K562 (cell line): ENCODE results near the gene FAM98C. TPM values are rescaled to one million over a fixed set of nuclear protein-coding genes. Genes with fewer than 3 reads are reported as not detected.

ENCODE experiments used
- CTCF ChIP-seq, 3 experiments: IDR thresholded peaks in 2 of 3; conservative IDR thresholded peaks in 1 of 3; 2 replicates each; pipeline ENCODE4 v1.5.1; 2011 to 2012; ENCODE audit warnings: low read length in 3 of 3, mild to moderate bottlenecking in 3 of 3, control low read depth in 2 of 3, improper control_type of control experiment in 1 of 3, inconsistent platforms in 1 of 3, low read depth in 1 of 3, mixed read lengths in 1 of 3, moderate library complexity in 1 of 3; ENCODE audit not compliant: insufficient read depth in 2 of 3
- GABPA ChIP-seq: fragments of 200-800 bp; sonication (Bioruptor generic); conservative IDR thresholded peaks from 2 replicates; pipeline ENCODE4 v1.6.1; 2016; ENCODE audit warnings: low read depth, missing genetic modification characterization, missing compliant biosample characterization
- MYNN ChIP-seq, 2 experiments: sonication (generic); formaldehyde crosslinking in 1 of 2; IDR thresholded peaks; 2 replicates each; pipeline versions ENCODE4 v1.5.0 to v1.6.1; 2016 to 2020; ENCODE audit warnings: antibody characterized with exemption in 1 of 2, missing genetic modification reagents in 1 of 2
- NFATC3 ChIP-seq: fragments of 450-650 bp; IDR thresholded peaks from 2 replicates; pipeline ENCODE4 v1.6.1; 2017; ENCODE audit warnings: mild to moderate bottlenecking
- USF1 ChIP-seq: sonication (generic); formaldehyde crosslinking; IDR thresholded peaks from 2 replicates; pipeline ENCODE4 v1.9.0; 2022; ENCODE audit warnings: mild to moderate bottlenecking, missing genetic modification reagents
- polyA plus RNA-seq, 8 experiments: library from polyadenylated mRNA; depleted of rRNA in 4 of 8; stranded (reverse) in 5 of 8; unstranded in 3 of 8; fragments of >200 nt; fragmentation: Nextera tagmentation in 2 of 8; fragmentation: Illumina TruSeq in 1 of 8; extraction: Ambion mirVana in 2 of 8; extraction: Trizol in 1 of 8; gene quantifications; 2 replicates each; pipeline versions ENCODE4 v1.2.1 to v1.2.3, GENCODE V29; 2011 to 2014; ENCODE audit warnings: inconsistent platforms in 1 of 8, missing spikeins in 1 of 8
- total RNA-seq, 7 experiments: library from RNA; depleted of rRNA in 6 of 7; stranded (reverse); fragments of >200 nt in 6 of 7; fragmentation: Illumina TruSeq in 2 of 7; extraction: Trizol in 2 of 7; gene quantifications; 2 replicates each; pipeline versions ENCODE4 v1.2.1 to v1.2.3, GENCODE V29; 2011 to 2021; ENCODE audit warnings: low replicate concordance in 1 of 7
- TF ChIP-seq, protein P1 (sequence below): sonication (generic); formaldehyde crosslinking; IDR thresholded peaks from 2 replicates; pipeline ENCODE4 v1.5.0; 2020; ENCODE audit warnings: missing genetic modification reagents

FAM98C gene
- total and polyA plus RNA-seq, 9 of the 15 experiments (the other 6 are each of a cell fraction or from before 2014, with no cell fraction given) = 1.7 to 43.8 (median 13.7) TPM

DNA sequence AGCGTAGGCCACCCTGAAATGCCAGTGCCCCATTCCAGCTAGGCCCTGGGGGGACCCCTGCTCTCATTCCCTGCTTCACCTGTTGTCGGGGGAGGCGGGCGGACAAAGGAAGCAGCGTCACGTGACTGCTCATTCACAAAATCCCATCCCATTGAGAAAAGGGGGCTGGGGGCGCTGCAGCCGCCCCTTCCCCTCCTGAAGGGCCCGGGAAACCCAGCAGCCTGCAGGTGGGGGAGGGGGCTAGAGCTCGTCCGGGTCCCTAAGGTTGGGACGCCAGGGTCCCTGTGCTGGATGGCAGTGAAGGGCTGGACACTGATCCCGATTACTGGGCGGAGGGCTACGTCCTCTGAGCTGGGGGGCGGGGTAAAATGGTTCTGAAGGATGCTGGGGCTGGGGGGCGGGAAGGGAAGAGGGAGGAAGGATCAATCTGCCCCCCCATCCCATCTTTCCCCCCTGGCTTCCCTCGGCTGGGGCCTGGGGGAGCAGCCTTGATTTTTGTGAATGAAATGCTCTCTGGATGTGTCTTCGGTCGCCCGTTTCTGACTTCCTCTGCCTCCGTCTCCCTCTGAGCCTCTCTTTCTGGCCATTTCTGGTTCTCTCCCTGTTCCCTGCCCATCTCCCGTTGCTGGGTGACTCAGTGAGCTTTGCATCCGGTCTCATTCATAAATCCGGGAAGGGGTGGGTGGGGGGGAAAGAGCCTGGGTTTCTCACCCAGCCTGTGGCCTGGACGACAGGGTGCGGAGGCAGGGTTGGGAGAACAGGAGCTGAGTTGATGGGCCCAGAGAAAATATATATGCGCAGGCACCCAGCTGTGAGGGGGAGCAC, 13.6 kb upstream of the FAM98C start (continued):
- TF ChIP-seq MYNN (IDR thresholded peaks at IDR 0.05) = no peak
- TF ChIP-seq MYNN (CRISPR knock-in tag; IDR thresholded peaks at IDR 0.05) = no peak
- TF ChIP-seq, protein P1, sequence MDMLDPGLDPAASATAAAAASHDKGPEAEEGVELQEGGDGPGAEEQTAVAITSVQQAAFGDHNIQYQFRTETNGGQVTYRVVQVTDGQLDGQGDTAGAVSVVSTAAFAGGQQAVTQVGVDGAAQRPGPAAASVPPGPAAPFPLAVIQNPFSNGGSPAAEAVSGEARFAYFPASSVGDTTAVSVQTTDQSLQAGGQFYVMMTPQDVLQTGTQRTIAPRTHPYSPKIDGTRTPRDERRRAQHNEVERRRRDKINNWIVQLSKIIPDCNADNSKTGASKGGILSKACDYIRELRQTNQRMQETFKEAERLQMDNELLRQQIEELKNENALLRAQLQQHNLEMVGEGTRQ (CRISPR knock-in tag) = peak; percentile 77
- TF ChIP-seq CTCF (IDR thresholded peaks at IDR 0.05 in 2 of 3, conservative IDR thresholded peaks at IDR 0.05 in 1 of 3; ENCODE audit: insufficient read depth in 2 of 3, low read depth in 1 of 3, low read length in 3 of 3) = no peak
- no peak for TF ChIP-seq NFATC3
- TF ChIP-seq USF1 (CRISPR knock-in tag) = peak; percentile 80
- TF ChIP-seq GABPA = no peak
